Measurements from ENCODE around the gene IRAK1.

Gene IRAK1

GRCh38 chrX:153971124-153971449 lies 48.6 kb downstream of the IRAK1 start:
- DNase-seq (ENCODE audit: low read depth): peak; percentile 92

- DNase-seq (ENCODE audit: low read depth): peak; percentile 70
Observed at GRCh38 chrX:153970357-153971123, 49.2 kb downstream of the IRAK1 start.

DNA sequence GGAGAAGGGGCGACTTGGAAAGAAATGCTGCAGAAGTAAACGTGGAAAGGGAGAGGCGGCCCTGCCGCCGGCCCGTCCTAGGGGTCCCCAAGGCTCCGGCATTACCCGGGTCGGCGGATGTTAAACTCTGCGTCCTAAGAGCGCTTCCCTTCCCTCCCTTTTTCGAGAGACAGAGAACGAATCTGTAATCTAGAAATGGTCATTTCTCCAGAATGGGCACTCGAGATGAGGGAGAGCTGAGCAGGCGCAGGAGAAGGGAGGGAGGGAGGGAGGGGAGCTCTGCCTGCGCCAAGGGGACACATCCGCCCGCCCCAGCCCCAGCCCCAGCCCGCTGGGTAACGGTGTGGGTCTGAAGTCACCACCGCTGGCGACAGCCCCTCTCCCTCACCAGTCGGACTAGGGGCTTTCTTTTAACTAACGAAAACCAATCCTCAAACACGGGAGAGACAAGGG lies 49.8 kb downstream of the IRAK1 start:
- DNase-seq (ENCODE audit: low read depth): peak; percentile 41

GRCh38 chrX:153969125-153969903 lies 50.4 kb downstream of the IRAK1 start:
- no peak for DNase-seq (ENCODE audit: low read depth)

- DNase-seq (ENCODE audit: low read depth): peak; percentile 32
Observed at GRCh38 chrX:153968754-153969124, 51.0 kb downstream of the IRAK1 start.

GRCh38 chrX:153968255-153968654 lies 51.4 kb downstream of the IRAK1 start:
- DNase-seq (ENCODE audit: low read depth): no peak

DNA sequence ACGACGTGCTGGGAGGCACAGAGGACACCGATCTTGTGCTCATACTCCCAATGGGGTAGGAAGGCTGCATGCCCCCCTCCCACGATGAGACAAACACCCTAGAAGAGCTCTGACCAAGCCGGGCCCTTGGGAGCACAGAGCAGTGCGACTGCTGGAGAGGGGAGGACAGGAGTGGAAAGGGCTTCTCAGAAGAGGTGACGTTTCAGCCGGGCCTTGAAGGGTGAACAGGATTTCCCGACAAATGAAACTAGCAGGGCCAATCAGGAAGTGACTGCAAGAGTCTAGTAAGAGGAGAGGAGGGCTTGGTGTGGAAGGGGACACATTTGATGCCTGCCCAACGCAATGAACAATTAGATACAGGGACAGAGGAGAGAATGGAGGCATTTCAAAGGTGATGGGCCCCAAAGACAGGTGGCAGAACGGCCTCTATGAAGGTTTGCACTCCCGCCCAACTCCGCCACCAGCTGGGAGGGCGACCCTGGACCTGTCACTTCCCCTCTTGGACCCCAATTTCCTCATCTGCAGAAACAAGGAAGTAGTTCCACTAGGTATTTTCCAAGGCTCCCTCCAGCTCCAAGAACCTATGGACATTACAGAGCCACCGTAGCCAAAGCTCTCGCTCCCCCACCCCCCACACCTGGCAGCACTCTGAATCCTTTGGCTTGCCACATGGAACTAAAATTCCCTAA lies 52.0 kb downstream of the IRAK1 start:
- DNase-seq (ENCODE audit: low read depth): no peak

DNA sequence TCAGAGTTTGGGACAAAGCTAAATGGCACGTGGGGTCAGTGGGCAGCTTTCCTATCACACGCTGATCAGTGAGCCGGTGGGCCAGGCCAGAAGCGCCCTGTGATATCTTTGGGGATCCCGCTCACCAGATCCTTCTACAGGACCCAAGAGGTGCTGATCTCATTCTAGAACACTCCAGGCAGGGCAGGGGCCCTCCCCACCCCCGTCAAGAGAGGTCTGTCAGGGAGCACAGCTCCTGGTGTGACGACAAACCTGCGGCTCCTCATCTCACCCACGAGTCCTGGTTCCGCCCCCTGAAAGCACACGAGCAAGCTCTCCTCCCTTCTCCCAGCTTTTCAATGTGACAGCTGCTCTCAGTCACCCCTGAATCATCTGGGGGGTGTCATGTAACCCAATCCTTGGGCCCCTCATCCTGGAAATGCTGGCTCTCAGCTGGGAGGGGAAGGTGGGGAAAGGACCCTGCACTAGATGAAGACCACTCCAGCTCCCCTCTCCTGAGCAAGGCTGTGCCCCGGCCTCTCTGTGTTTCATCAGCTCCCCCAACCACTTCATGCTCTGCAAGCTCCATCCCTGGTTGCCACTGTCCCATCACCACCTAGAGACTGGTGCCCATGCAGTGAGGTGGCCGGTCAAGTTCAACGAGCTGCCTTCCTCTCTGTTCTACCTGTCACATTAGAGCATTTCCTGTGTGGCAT lies 52.7 kb downstream of the IRAK1 start:
- DNase-seq (ENCODE audit: low read depth): peak; percentile 25

GRCh38 chrX:153966283-153966688 lies 53.4 kb downstream of the IRAK1 start:
- peak; percentile 9 for DNase-seq (ENCODE audit: low read depth)

DNA sequence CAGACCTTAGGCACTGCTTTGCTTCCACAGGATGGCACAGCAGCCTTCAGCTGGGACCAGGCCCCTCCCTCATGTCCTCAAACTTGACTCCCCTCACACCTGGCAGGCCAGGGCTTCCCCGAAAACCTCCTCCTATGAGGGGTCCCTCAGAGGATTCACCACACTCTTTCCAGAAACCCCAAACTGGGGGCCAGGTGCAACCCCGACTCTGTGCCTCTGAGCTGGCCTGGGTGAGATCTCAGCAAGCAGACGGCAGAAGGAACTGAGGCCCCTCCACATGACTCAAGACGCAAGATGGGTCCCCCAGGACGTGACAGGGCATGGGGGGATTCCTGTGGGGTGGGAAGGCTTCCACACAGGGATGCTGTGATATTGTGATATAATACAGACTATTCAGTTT lies 54.3 kb downstream of the IRAK1 start:
- no peak for DNase-seq (ENCODE audit: low read depth)

DNA sequence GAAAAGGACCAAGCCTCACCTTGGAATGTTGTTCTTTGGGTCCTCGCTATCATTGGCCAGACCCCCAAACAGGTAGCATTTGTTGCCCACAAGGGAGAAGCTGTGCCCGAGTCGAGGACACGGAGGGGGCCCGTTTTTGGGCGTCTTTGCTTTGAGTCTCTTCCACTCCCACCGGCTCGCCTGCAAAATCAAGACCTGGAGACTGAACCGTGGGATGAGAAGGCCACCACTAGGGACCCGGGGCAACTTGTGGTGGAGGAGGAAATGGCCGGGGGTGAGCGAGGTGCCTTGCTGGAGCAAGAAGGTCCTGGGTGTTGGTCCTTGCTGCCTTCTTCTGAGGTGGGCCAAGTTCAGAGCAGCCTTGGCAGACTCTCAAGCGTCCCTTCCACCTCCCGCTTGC lies 55.6 kb downstream of the IRAK1 start:
- DNase-seq (ENCODE audit: low read depth): no peak

GRCh38 chrX:153963546-153963945 lies 56.2 kb downstream of the IRAK1 start:
- DNase-seq (ENCODE audit: low read depth): no peak

GRCh38 chrX:153961292-153961691 lies 58.4 kb downstream of the IRAK1 start:
- no peak for DNase-seq (ENCODE audit: low read depth)

DNA sequence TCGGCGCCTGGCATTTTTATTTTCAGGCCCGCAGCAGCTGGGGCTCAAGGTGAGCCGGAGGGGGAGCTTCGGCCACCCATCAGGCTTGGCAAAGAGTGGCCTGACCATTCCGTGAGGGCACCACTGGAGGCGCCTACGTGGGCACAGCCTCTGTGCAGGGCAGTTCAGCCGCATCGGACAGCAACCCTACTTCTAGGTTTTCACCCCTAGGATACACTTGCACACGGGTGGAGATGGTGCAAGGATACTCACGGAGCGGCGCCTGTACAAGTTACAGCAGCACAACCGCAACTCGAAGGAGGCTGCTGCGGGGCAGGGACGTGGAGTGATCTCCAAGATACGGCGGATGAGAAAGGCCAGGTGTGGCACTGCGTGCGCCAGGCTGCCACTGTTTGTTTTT lies 58.9 kb downstream of the IRAK1 start:
- DNase-seq (ENCODE audit: low read depth): no peak
